ENCODE results near the gene CACNA1I.
A peak's percentile ranks its signal among the peaks of the same experiment; 100 is the strongest.

Gene CACNA1I

DNA sequence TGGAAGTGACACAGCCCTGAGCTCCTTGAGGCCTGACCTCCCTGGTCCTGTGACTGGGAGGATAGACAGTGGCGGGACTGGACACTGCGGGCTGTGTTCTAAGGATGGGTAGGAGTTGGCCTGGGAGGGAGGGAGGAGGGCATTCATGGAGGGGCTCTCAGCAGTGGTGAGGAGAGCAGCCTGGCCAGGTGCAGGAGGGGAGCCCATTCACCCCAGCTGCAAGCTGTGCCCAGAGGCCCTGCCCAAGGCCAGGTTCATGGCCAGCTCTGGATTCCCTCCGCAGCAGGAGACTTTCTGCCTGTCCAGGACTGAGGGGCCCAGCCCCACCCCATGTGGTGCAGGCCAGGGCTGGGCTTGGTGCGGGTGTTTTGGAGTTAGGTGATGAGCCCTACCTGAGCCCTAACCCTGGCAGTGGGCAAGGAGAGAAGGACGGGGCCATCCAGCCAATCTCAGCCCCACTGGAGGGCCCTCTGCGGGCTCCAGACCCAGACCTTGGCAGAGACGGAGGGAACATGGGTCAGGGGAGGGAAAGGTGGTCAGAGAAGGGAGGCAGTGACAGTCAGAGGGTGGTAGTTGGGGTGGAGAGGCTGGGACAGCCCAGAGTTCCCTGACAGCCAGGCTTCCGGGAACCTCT lies 26.8 kb downstream of the CACNA1I start:
- no CpG with 5 or more reads among the region's 8 CpGs for WGBS (ENCODE audit: extremely low coverage, insufficient coverage, low lambda C conversion rate)
- H3K4me2 ChIP-seq (ENCODE audit: low read length), result no peak overlapping the region
- H3K4me1 ChIP-seq (ENCODE audit: control insufficient read depth, low read depth, low read length), result no peaks in the 10 kb centered on the region
- no peaks in the 10 kb centered on the region for H3K79me2 ChIP-seq (ENCODE audit: control insufficient read depth, insufficient read depth, low read length)
- no peak overlapping the region for H3K56ac ChIP-seq (ENCODE audit: low read length)
- H3K27ac ChIP-seq (ENCODE audit: low read depth, low read length), result no peak overlapping the region
- no peak overlapping the region for H3K18ac ChIP-seq (ENCODE audit: low read length)
- H3K36me3 ChIP-seq (ENCODE audit: control insufficient read depth, insufficient read depth, low read length), result no peaks in the 10 kb centered on the region
- no peak overlapping the region for H3K9ac ChIP-seq (ENCODE audit: low read length)
- no peaks in the 10 kb centered on the region for H3K27me3 ChIP-seq (ENCODE audit: insufficient read depth, low read length, poor library complexity)
- H3K23ac ChIP-seq (ENCODE audit: low read length), result no peak overlapping the region
- H3K4me3 ChIP-seq (ENCODE audit: low read length), result no peak overlapping the region
- no peak overlapping the region for H4K5ac ChIP-seq (ENCODE audit: low read length)
- no peak overlapping the region for H2BK15ac ChIP-seq (replicated peaks; ENCODE audit: low read depth)
- H4K8ac ChIP-seq (ENCODE audit: low read depth, low read length), result no peak overlapping the region
- H3K4ac ChIP-seq (ENCODE audit: low read depth, low read length), result no peak overlapping the region
- DNase-seq, result no peak
- H2BK5ac ChIP-seq (ENCODE audit: low read length), result no peak overlapping the region
- H2AK5ac ChIP-seq (ENCODE audit: low read length), result no peak overlapping the region
- no peak overlapping the region for H2BK120ac ChIP-seq (ENCODE audit: low read depth, low read length)
- no peaks in the 10 kb centered on the region for H3K79me1 ChIP-seq (ENCODE audit: low read length)

DNA sequence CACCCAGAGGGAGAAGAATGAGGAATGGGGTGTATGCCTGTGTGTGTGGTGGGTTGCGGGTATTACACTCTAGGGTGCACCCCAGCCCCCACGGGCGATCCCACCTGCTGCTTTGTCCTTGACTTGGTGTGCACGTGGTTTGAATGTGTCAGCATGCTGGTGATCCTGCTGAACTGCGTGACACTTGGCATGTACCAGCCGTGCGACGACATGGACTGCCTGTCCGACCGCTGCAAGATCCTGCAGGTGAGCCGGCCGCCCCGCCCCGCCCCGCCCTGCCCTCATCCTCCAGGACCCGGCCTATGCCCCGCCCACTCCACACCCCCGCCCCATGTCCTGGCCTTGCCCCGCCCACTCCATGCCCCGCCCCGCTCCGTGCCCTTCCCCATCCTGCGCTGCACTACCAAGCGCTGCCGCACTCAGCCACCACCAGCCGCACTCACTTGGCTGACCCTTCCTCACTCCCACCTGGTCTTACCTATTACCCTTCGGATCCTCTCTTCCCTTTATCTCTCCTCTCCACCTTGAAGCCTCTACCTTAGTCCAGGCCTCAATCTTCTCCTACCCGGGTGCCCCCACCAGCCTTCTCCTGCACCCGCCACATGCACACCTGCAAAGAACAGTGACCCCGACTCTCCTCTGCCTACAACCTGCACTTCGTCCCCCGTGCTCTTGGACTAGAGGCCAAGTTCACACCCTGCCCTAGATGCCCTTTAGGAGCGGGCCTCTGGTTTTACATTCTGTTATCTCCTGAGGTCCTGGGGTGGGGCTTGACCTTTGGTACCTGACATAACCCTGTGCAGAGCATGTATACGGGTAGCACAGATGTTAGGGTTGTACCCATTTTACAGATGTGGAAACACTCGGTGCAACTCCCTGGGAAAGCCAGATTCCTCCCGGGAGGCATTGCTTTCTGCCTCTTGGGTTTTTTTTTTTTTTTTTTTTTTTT lies 27.7 kb downstream of the CACNA1I start:
- DNase-seq, result peak; percentile 86
- Histone ChIP-seq H2BK120ac (ENCODE audit: low read depth, low read length) (no peak overlapping the region), H3K56ac (ENCODE audit: low read length) (no peak overlapping the region), H3K4me2 (ENCODE audit: low read length) (no peak overlapping the region), H3K79me1 (ENCODE audit: low read length) (no peaks in the 10 kb centered on the region), H3K79me2 (ENCODE audit: control insufficient read depth, insufficient read depth, low read length) (no peaks in the 10 kb centered on the region), H3K4me1 (ENCODE audit: control insufficient read depth, low read depth, low read length) (no peaks in the 10 kb centered on the region), H3K18ac (ENCODE audit: low read length) (no peak overlapping the region), H2BK5ac (ENCODE audit: low read length) (no peak overlapping the region), H3K36me3 (ENCODE audit: control insufficient read depth, insufficient read depth, low read length) (no peaks in the 10 kb centered on the region), H3K4ac (ENCODE audit: low read depth, low read length) (no peak overlapping the region), H2AK5ac (ENCODE audit: low read length) (no peak overlapping the region), H3K27ac (ENCODE audit: low read depth, low read length) (no peak overlapping the region), H4K5ac (ENCODE audit: low read length) (no peak overlapping the region), H3K4me3 (ENCODE audit: low read length) (no peak overlapping the region), H3K23ac (ENCODE audit: low read length) (no peak overlapping the region), H2BK15ac (replicated peaks; ENCODE audit: low read depth) (no peak overlapping the region), H3K9ac (ENCODE audit: low read length) (no peak overlapping the region), H4K8ac (ENCODE audit: low read depth, low read length) (no peak overlapping the region), H3K27me3 (ENCODE audit: insufficient read depth, low read length, poor library complexity) (no peaks in the 10 kb centered on the region)
- WGBS (ENCODE audit: extremely low coverage, insufficient coverage, low lambda C conversion rate), result no CpG with 5 or more reads among the region's 36 CpGs

DNA sequence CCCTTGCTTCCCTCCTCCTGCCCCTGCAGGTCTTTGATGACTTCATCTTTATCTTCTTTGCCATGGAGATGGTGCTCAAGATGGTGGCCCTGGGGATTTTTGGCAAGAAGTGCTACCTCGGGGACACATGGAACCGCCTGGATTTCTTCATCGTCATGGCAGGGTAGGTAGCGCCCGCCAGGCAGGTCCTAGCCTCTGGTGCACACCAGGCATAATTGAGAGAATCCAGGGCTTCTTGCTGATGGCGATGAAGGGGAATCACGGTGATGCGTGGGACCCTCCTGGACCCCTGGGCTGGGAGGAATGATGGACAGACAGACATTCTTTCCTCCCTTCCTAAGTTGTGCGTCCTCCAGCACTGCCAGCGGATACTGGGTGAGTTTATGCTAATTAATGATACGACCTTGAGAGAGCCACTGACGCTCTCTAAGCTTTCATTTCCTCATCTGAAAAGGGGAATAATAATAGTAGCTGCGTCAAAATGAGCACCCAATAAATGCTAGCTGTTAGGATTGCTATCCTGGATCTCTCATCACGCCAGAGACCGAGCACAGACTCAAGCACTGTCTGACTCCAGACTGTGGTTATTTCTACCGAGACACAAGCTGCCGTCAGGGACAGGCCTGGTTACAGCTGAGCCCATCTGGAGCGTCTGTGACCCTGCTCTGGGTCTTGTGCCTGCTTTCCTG lies 30.1 kb downstream of the CACNA1I start:
- DNase-seq, result no peak
- WGBS (ENCODE audit: extremely low coverage, insufficient coverage, low lambda C conversion rate), result no CpG with 5 or more reads among the region's 18 CpGs

DNA sequence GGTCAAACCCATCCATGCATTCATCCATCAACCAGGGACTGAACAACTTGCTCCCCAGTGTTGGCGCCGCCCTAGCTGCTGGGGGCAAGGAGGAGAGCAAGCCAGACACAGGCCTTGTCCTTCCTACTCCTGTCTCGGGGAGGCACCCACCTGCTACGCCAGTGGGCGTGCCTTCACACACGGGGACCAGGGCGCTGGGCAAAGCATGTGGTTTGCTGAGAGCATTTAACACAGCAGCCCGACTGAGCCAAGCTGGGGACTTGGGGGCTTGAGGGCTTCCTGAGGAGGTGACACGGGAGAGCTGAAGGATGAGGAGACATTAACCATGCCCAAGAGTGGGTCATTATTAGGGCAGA lies 30.6 kb downstream of the CACNA1I start:
- Histone ChIP-seq H3K79me2 (ENCODE audit: control insufficient read depth, insufficient read depth, low read length) (no peaks in the 10 kb centered on the region), H3K27me3 (ENCODE audit: insufficient read depth, low read length, poor library complexity) (no peaks in the 10 kb centered on the region), H2BK120ac (ENCODE audit: low read depth, low read length) (no peak overlapping the region), H3K36me3 (ENCODE audit: control insufficient read depth, insufficient read depth, low read length) (no peaks in the 10 kb centered on the region), H4K8ac (ENCODE audit: low read depth, low read length) (no peak overlapping the region), H3K4ac (ENCODE audit: low read depth, low read length) (no peak overlapping the region), H3K4me3 (ENCODE audit: low read length) (no peak overlapping the region), H2BK15ac (replicated peaks; ENCODE audit: low read depth) (no peak overlapping the region), H3K23ac (ENCODE audit: low read length) (no peak overlapping the region), H3K79me1 (ENCODE audit: low read length) (no peaks in the 10 kb centered on the region), H2AK5ac (ENCODE audit: low read length) (no peak overlapping the region), H4K5ac (ENCODE audit: low read length) (no peak overlapping the region), H3K4me1 (ENCODE audit: control insufficient read depth, low read depth, low read length) (no peaks in the 10 kb centered on the region), H3K56ac (ENCODE audit: low read length) (no peak overlapping the region), H3K4me2 (ENCODE audit: low read length) (no peak overlapping the region), H2BK5ac (ENCODE audit: low read length) (no peak overlapping the region), H3K18ac (ENCODE audit: low read length) (no peak overlapping the region), H3K27ac (ENCODE audit: low read depth, low read length) (no peak overlapping the region), H3K9ac (ENCODE audit: low read length) (no peak overlapping the region)
- DNase-seq, result no peak
- no CpG with 5 or more reads among the region's 9 CpGs for WGBS (ENCODE audit: extremely low coverage, insufficient coverage, low lambda C conversion rate)

More for the DNA sequence above, 30.1 kb downstream of the CACNA1I start:
- Histone ChIP-seq H2BK120ac (ENCODE audit: low read depth, low read length) (no peak overlapping the region), H4K8ac (ENCODE audit: low read depth, low read length) (no peak overlapping the region), H3K9ac (ENCODE audit: low read length) (no peak overlapping the region), H3K4ac (ENCODE audit: low read depth, low read length) (no peak overlapping the region), H3K79me1 (ENCODE audit: low read length) (no peaks in the 10 kb centered on the region), H3K4me3 (ENCODE audit: low read length) (no peak overlapping the region), H3K4me2 (ENCODE audit: low read length) (no peak overlapping the region), H3K56ac (ENCODE audit: low read length) (no peak overlapping the region), H3K27ac (ENCODE audit: low read depth, low read length) (no peak overlapping the region), H3K18ac (ENCODE audit: low read length) (no peak overlapping the region), H3K4me1 (ENCODE audit: control insufficient read depth, low read depth, low read length) (no peaks in the 10 kb centered on the region), H2AK5ac (ENCODE audit: low read length) (no peak overlapping the region), H2BK15ac (replicated peaks; ENCODE audit: low read depth) (no peak overlapping the region), H2BK5ac (ENCODE audit: low read length) (no peak overlapping the region), H4K5ac (ENCODE audit: low read length) (no peak overlapping the region), H3K23ac (ENCODE audit: low read length) (no peak overlapping the region), H3K36me3 (ENCODE audit: control insufficient read depth, insufficient read depth, low read length) (no peaks in the 10 kb centered on the region), H3K27me3 (ENCODE audit: insufficient read depth, low read length, poor library complexity) (no peaks in the 10 kb centered on the region), H3K79me2 (ENCODE audit: control insufficient read depth, insufficient read depth, low read length) (no peaks in the 10 kb centered on the region)

DNA sequence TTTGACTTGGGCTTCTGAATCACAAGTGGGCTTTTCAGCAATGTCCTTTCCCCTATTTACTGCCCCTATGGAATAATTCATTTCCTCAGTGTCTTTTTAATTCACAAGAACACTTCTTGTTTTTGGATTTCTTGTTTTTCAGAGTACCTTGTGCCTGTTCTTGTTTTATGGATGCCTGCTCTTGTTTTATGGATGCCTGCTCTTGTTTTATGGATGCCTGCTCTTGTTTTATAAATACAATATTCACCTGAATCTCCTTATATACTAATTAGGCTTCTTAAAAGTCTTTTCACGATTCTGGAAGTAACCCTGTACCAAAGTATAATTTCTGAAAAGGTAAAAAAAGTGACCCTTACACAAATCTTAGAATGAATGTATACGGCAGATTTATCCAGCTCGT lies 32.8 kb downstream of the CACNA1I start:
- Histone ChIP-seq H3K79me2 (ENCODE audit: control insufficient read depth, insufficient read depth, low read length) (no peaks in the 10 kb centered on the region), H3K23ac (ENCODE audit: low read length) (no peak overlapping the region), H3K79me1 (ENCODE audit: low read length) (no peaks in the 10 kb centered on the region), H2BK15ac (replicated peaks; ENCODE audit: low read depth) (no peak overlapping the region), H2BK5ac (ENCODE audit: low read length) (no peak overlapping the region), H3K4me2 (ENCODE audit: low read length) (no peak overlapping the region), H3K27ac (ENCODE audit: low read depth, low read length) (no peak overlapping the region), H4K5ac (ENCODE audit: low read length) (no peak overlapping the region), H3K9ac (ENCODE audit: low read length) (no peak overlapping the region), H2AK5ac (ENCODE audit: low read length) (no peak overlapping the region), H3K4ac (ENCODE audit: low read depth, low read length) (no peak overlapping the region), H3K56ac (ENCODE audit: low read length) (no peak overlapping the region), H3K4me1 (ENCODE audit: control insufficient read depth, low read depth, low read length) (no peaks in the 10 kb centered on the region), H3K4me3 (ENCODE audit: low read length) (no peak overlapping the region), H2BK120ac (ENCODE audit: low read depth, low read length) (no peak overlapping the region), H4K8ac (ENCODE audit: low read depth, low read length) (no peak overlapping the region), H3K36me3 (ENCODE audit: control insufficient read depth, insufficient read depth, low read length) (no peaks in the 10 kb centered on the region), H3K18ac (ENCODE audit: low read length) (no peak overlapping the region), H3K27me3 (ENCODE audit: insufficient read depth, low read length, poor library complexity) (no peaks in the 10 kb centered on the region)
- no CpG with 5 or more reads among the region's 3 CpGs for WGBS (ENCODE audit: extremely low coverage, insufficient coverage, low lambda C conversion rate)
- no peak for DNase-seq

Data from mesendoderm (in vitro differentiated cells).